B cell (primary cell): ENCODE measurements around the gene GPR156. TPM values are rescaled to one million over a fixed set of nuclear protein-coding genes. Genes with fewer than 3 reads are reported as not detected.

Source experiments
- ATAC-seq: fragments of 200-7000 bp; cut with Tn5 transposase; one replicate; pipeline ENCODE4 v1.10.0; 2021; ENCODE audit warnings: low read depth, mild to moderate bottlenecking, moderate number of reproducible peaks, moderate library complexity
- CTCF ChIA-PET: fragments of 350-600 bp; sonication (Branson Sonifier 250); formaldehyde crosslinking; loops from one replicate; lab custom pipeline; 2021; ENCODE audit warnings: antibody characterized with exemption, inconsistent platforms; lab: Charles Lee
- POLR2A ChIA-PET: fragments of 350-600 bp; sonication (Branson Sonifier 250); formaldehyde crosslinking; loops from one replicate; lab custom pipeline; 2021; ENCODE audit warnings: antibody characterized with exemption; lab: Charles Lee
- DNase-seq: peaks from one replicate; pipeline ENCODE4 v3.0.0; 2013
- H2AFZ ChIP-seq: 2 replicates; pipeline ENCODE4 v1.6.1; 2012; ENCODE audit warnings: mild to moderate bottlenecking, low read depth, low read length; ENCODE audit not compliant: insufficient read depth, poor library complexity, severe bottlenecking
- H3K27ac ChIP-seq, 2 donors: 1 replicate in 1 of 2; 2 replicates in 1 of 2; pipeline ENCODE4 v1.5.1; 2012 to 2013; ENCODE audit warnings: low read length in 2 of 2, mild to moderate bottlenecking in 2 of 2, moderate library complexity in 1 of 2
- H3K27me3 ChIP-seq, 4 experiments: fragments of 200-600 bp in 1 of 4; sonication (generic) in 1 of 4; replicated peaks in 1 of 4; 1 replicate in 2 of 4; 2 replicates in 2 of 4; pipeline versions ENCODE4 v1.6.1 to v1.7.0; 2013 to 2016; ENCODE audit warnings: low read length in 3 of 4, mild to moderate bottlenecking in 2 of 4, mixed read lengths in 1 of 4, moderate library complexity in 1 of 4; ENCODE audit not compliant: insufficient read depth in 4 of 4, control insufficient read depth in 3 of 4; ENCODE audit errors: control extremely low read depth in 1 of 4
- H3K36me3 ChIP-seq, 2 experiments: replicated peaks in 1 of 2; 1 replicate in 1 of 2; 2 replicates in 1 of 2; pipeline versions ENCODE4 v1.6.1 to v1.7.1; 2013; ENCODE audit warnings: low read length in 1 of 2; ENCODE audit not compliant: insufficient read depth in 2 of 2, control insufficient read depth in 1 of 2; ENCODE audit errors: control extremely low read depth in 1 of 2, extremely low read depth in 1 of 2
- H3K4me1 ChIP-seq, 2 donors: fragments of 200-600 bp in 1 of 2; sonication (generic) in 1 of 2; 1 replicate in 1 of 2; 2 replicates in 1 of 2; pipeline versions ENCODE4 v1.5.1 to v1.6.1; 2013 to 2017; ENCODE audit warnings: low read length in 2 of 2; ENCODE audit not compliant: control insufficient read depth in 2 of 2, insufficient read depth in 2 of 2
- H3K4me2 ChIP-seq: replicated peaks from 2 replicates; pipeline ENCODE3; 2012; ENCODE audit warnings: mild to moderate bottlenecking, low read depth, low read length; ENCODE audit not compliant: poor library complexity, severe bottlenecking
- H3K4me3 ChIP-seq, 5 experiments: fragments of 200-600 bp in 1 of 5; sonication (generic) in 1 of 5; 1 replicate in 3 of 5; 2 replicates in 2 of 5; pipeline versions ENCODE4 v1.5.1 to v1.7.0; 2011 to 2016; ENCODE audit warnings: low read length in 4 of 5, mild to moderate bottlenecking in 4 of 5, low read depth in 2 of 5, control low read depth in 1 of 5, moderate library complexity in 1 of 5; ENCODE audit not compliant: insufficient read depth in 1 of 5; ENCODE audit errors: control extremely low read depth in 1 of 5, extremely low read depth in 1 of 5
- H3K79me2 ChIP-seq: fragments of 200-600 bp; sonication (generic); one replicate; pipeline ENCODE4 v1.6.0; 2016; ENCODE audit warnings: low read length; ENCODE audit not compliant: control insufficient read depth, insufficient read depth
- H3K9ac ChIP-seq: fragments of 200-600 bp; sonication (generic); 2 replicates; pipeline ENCODE4 v1.6.1; 2017; ENCODE audit warnings: mild to moderate bottlenecking, low read length, moderate library complexity
- H3K9me3 ChIP-seq, 3 donors: one replicate each; pipeline versions ENCODE4 v1.6.1 to v1.7.1; 2013; ENCODE audit warnings: low read length in 2 of 3; ENCODE audit not compliant: control insufficient read depth in 2 of 3, insufficient read depth in 1 of 3; ENCODE audit errors: control extremely low read depth in 1 of 3
- H4K20me1 ChIP-seq: 2 replicates; pipeline ENCODE4 v1.6.0; 2012; ENCODE audit warnings: mild to moderate bottlenecking, low read length; ENCODE audit not compliant: insufficient read depth, control insufficient read depth, poor library complexity, severe bottlenecking
- H3K27ac Mint-ChIP-seq: one replicate; pipeline ENCODE4 v1.8.0; 2021; ENCODE audit warnings: mixed read lengths
- H3K27me3 Mint-ChIP-seq: one replicate; pipeline ENCODE4 v1.8.0; 2021; ENCODE audit warnings: mixed read lengths
- H3K4me1 Mint-ChIP-seq: one replicate; pipeline ENCODE4 v1.8.0; 2021; ENCODE audit warnings: mixed read lengths
- H3K4me3 Mint-ChIP-seq: one replicate; pipeline ENCODE4 v1.8.0; 2021; ENCODE audit warnings: mixed read lengths
- H3K9me3 Mint-ChIP-seq: one replicate; pipeline ENCODE4 v1.8.0; 2022; ENCODE audit warnings: mixed read lengths; ENCODE audit not compliant: insufficient read depth
- EZH2 ChIP-seq: IDR thresholded peaks from 2 replicates; pipeline ENCODE4 v1.6.1; 2012; ENCODE audit warnings: borderline replicate concordance, low read depth, mild to moderate bottlenecking, moderate library complexity, low read length; ENCODE audit not compliant: insufficient read depth, poor library complexity, severe bottlenecking
- WGBS: methylation state at CpG from one replicate; pipeline ENCODE4 v1.1.5; 2013; ENCODE audit warnings: missing lambda C conversion rate; ENCODE audit not compliant: insufficient coverage; 5-methylcytosine and 5-hydroxymethylcytosine counted together
- intact Hi-C: fragments of 100-400 bp; cut with micrococcal nuclease; formaldehyde crosslinking; loops from one replicate; pipeline ENCODE4 v1.10.0; 2022
- polyA plus RNA-seq: library from polyadenylated mRNA; depleted of rRNA; stranded (reverse); fragments of >200 nt; gene quantifications from 2 replicates; pipeline ENCODE4 v1.2.3, GENCODE V29; 2012
- total RNA-seq, 2 donors: library from RNA; stranded (reverse); fragments of 120-200 nt in 1 of 2; gene quantifications; 1 replicate in 1 of 2; 2 replicates in 1 of 2; pipeline versions ENCODE4 v1.2.3 to v1.2.4, GENCODE V29; 2013 to 2022
- TF ChIP-seq, protein P1 (sequence below): fragments of 200-600 bp; IDR thresholded peaks from one replicate; pipeline ENCODE4 v1.8.0; 2022; ENCODE audit warnings: antibody characterized with exemption, mild to moderate bottlenecking

The GPR156 gene
- total and polyA plus RNA-seq, 2 donors (not counting 1 experiment from before 2014, with no cell fraction given): 0.03 to 0.20 TPM

DNA sequence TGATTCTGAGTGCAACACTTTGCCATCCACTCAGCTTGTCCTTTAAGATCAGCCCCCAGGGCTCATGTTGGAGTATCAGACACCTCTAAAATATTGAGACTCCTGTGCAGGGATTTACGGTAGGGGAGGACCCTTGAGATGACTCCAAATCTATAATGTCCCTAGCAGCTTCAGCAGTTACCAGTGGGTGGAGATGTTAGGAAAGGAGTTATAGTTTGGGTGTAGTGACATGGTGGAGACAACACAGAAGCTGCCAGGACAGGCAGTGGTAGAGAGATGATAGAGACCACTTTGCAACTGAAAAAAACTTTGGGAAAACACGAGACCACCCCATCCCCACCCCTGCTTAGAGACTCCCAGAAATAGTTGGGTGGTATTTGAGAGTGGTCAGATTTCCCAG, 147.5 kb downstream of the GPR156 start:
- H3K27ac Mint-ChIP-seq: no peak overlapping the region
- ChIA-PET POLR2A (no interaction called here), CTCF (interaction anchor here (0.8 to 1.5 kb wide), 2 partner anchors 10 to 12 kb away, joined by 3 to 4 read pairs; no protein-coding TSS in a partner anchor)
- no peaks in the 10 kb centered on the region for H4K20me1 ChIP-seq
- no peaks in the 10 kb centered on the region for H3K79me2 ChIP-seq
- H3K4me1 Mint-ChIP-seq: no peaks in the 10 kb centered on the region
- H3K27me3 Mint-ChIP-seq: no peaks in the 10 kb centered on the region
- H3K4me1 ChIP-seq: no peaks in the 10 kb centered on the region
- H3K9me3 Mint-ChIP-seq: no peaks in the 10 kb centered on the region
- H3K4me3 ChIP-seq: no peak overlapping the region
- H3K27me3 ChIP-seq: peaks cover 0 to 2% (median 0%) of the 10 kb centered on the region in 4 experiments
- no peak for ATAC-seq
- intact Hi-C loops: no loop called here
- peaks cover 0 to 3% (median 0%) of the 10 kb centered on the region in 3 donors for H3K9me3 ChIP-seq
- H3K4me2 ChIP-seq: no peak overlapping the region
- DNase-seq: no peak
- WGBS: no CpG with 5 or more reads among the region's 2 CpGs
- no peak overlapping the region for H3K4me3 Mint-ChIP-seq
- H3K9ac ChIP-seq: no peak overlapping the region
- no peak overlapping the region for H3K27ac ChIP-seq
- H2AFZ ChIP-seq: no peak overlapping the region
- no peaks in the 10 kb centered on the region for H3K36me3 ChIP-seq
- TF ChIP-seq, protein P1, sequence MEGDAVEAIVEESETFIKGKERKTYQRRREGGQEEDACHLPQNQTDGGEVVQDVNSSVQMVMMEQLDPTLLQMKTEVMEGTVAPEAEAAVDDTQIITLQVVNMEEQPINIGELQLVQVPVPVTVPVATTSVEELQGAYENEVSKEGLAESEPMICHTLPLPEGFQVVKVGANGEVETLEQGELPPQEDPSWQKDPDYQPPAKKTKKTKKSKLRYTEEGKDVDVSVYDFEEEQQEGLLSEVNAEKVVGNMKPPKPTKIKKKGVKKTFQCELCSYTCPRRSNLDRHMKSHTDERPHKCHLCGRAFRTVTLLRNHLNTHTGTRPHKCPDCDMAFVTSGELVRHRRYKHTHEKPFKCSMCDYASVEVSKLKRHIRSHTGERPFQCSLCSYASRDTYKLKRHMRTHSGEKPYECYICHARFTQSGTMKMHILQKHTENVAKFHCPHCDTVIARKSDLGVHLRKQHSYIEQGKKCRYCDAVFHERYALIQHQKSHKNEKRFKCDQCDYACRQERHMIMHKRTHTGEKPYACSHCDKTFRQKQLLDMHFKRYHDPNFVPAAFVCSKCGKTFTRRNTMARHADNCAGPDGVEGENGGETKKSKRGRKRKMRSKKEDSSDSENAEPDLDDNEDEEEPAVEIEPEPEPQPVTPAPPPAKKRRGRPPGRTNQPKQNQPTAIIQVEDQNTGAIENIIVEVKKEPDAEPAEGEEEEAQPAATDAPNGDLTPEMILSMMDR: no peak

DNA sequence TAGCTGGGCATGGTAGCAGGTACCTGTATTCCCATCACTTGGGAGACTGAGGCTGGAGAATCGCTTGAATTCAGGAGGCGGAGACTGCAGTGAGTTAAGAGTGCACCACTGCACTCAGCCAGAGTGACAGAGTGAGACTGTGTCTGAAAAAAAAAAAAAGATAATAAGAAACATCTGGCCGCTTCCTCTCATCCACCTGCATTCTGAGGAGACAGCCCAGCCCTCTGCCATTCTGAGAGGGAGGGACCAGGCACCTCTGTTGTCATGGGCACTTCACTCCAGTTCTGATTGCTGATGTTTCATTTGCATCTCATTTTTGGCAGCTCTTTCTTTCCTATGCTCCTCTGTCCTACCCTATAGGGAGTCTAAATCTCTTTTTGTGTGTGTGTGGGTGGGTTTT, 154.4 kb downstream of the GPR156 start:
- ATAC-seq (no peak), DNase-seq (no peak)
- no peaks in the 10 kb centered on the region for H4K20me1 ChIP-seq
- no peak overlapping the region for H3K4me3 ChIP-seq
- no peak overlapping the region for H3K4me3 Mint-ChIP-seq
- ChIA-PET POLR2A (interaction anchor here (0.6 kb wide), 1 partner anchor 297 kb away, joined by 5 read pairs; no protein-coding TSS in a partner anchor), CTCF (interaction anchor here (0.7 to 2.2 kb wide), 2 partner anchors 153 to 239 kb away, joined by 3 to 9 read pairs; no protein-coding TSS in a partner anchor)
- no peaks in the 10 kb centered on the region for H3K4me1 ChIP-seq
- H3K4me2 ChIP-seq: no peak overlapping the region
- no peaks in the 10 kb centered on the region for H3K9me3 ChIP-seq
- H3K36me3 ChIP-seq: no peaks in the 10 kb centered on the region
- TF ChIP-seq, protein P1: no peak
- TF ChIP-seq EZH2: no peak
- H3K27ac Mint-ChIP-seq: no peak overlapping the region
- no peak overlapping the region for H2AFZ ChIP-seq
- H3K9ac ChIP-seq: no peak overlapping the region
- peaks cover 0 to 2% (median 0%) of the 10 kb centered on the region in 4 experiments for H3K27me3 ChIP-seq
- intact Hi-C loops: no loop called here
- H3K4me1 Mint-ChIP-seq: no peaks in the 10 kb centered on the region
- no peaks in the 10 kb centered on the region for H3K9me3 Mint-ChIP-seq
- H3K79me2 ChIP-seq: no peaks in the 10 kb centered on the region
- no peak overlapping the region for H3K27ac ChIP-seq
- H3K27me3 Mint-ChIP-seq: peaks cover 6% of the 10 kb centered on the region
- WGBS: 100% methylated on average over 2 of the region's 3 CpGs
